ENCODE results near the gene HTR1D. TPM values are rescaled to one million over a fixed set of nuclear protein-coding genes. Genes with fewer than 3 reads are reported as not detected.

HTR1D gene
- total RNA-seq, 1 donor from 2014 or later: 0.13 TPM

DNA sequence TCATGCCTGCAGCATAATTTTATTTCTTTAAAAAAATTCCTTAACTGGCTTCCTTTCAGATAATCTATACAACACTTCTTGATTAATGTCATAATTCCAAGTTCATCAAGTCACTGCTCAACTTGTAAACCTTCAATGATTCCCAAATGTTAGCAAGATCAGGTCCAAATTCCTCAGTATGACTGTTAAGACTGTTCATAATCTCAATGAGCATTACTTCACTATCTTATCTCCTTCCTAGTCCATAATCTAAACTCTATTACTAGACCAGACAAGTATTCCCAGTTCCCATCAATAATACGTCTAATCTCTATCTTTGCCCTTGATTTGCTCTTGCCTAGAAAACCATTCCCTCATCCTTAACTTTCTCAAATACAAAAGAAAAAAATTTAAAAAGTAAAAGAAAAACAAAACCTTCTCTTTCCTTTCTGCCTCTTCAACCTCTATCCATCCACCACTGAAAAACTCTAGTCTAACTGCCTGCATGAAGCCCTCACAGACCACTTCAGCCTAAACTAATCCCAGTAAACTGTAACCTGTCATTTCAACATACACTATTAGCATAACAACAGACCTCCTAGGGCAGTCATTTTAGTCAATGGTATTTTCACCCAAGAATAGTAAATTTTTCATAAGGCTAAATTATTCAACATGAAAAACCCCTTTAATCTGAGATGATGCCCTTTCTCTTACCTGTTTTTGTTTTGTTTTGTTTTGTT, 64.2 kb downstream of the HTR1D start:
- no peak for DNase-seq (ENCODE audit: low read depth in 2 of 2)

- DNase-seq (ENCODE audit: low read depth in 2 of 2): no peak
Observed at GRCh38 chr1:23150742-23151141, 66.6 kb downstream of the HTR1D start.

DNA sequence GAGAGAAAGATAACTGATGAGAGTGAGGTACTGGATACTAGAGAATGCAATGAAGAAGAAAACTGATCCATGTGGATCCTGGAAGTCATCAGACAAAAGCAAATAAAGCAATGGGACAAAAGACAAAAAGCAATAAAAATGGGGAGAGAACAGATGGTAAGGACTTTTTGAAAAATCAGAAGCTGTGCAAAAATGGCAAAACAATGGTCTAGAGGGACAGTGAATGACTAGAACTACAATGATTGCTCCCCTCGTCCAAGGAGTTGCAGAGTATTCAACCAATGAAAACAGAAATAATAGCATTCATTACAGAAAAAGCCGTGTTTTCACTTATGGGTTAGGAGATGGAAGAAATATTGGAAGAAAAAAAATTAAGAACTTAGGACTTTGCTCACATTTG, 67.2 kb downstream of the HTR1D start:
- no peak for DNase-seq (ENCODE audit: low read depth in 2 of 2)

- DNase-seq (ENCODE audit: low read depth in 2 of 2): peak in 1 of 2 donors; percentile 21
Observed at GRCh38 chr1:23149114-23149513, 68.2 kb downstream of the HTR1D start.

- no peak for DNase-seq (ENCODE audit: low read depth in 2 of 2)
Observed at GRCh38 chr1:23148084-23148483, 69.2 kb downstream of the HTR1D start.

Other genes starting within 250 kb of the HTR1D start
- not detected in 2 replicates for gene LACTBL1, start 244.6 kb downstream of the HTR1D start, total RNA-seq
- gene TEX46, start 201.7 kb downstream of the HTR1D start, total RNA-seq: not detected in 2 replicates
- gene KDM1A, start 198.0 kb downstream of the HTR1D start, total RNA-seq: 85.7 and 97.2 TPM in 2 replicates
- 29.1 and 33.6 TPM in 2 replicates for gene LUZP1, start 48.6 kb downstream of the HTR1D start, total RNA-seq
- 64.0 and 69.2 TPM in 2 replicates for gene HNRNPR, start 126.8 kb upstream of the HTR1D start, total RNA-seq
- gene ZNF436, start 152.3 kb upstream of the HTR1D start, total RNA-seq: 16.8 and 18.5 TPM in 2 replicates
- gene TCEA3, start 207.2 kb upstream of the HTR1D start, total RNA-seq: 0.13 and 0.51 TPM in 2 replicates